ENCODE data around the gene COBLL1. TPM values are rescaled to one million over a fixed set of nuclear protein-coding genes. Genes with fewer than 3 reads are reported as not detected.

COBLL1 gene
- total and polyA plus RNA-seq, 2 of the 4 experiments (the other 2 are of a cell fraction), result 0.79 to 1.1 TPM

DNA sequence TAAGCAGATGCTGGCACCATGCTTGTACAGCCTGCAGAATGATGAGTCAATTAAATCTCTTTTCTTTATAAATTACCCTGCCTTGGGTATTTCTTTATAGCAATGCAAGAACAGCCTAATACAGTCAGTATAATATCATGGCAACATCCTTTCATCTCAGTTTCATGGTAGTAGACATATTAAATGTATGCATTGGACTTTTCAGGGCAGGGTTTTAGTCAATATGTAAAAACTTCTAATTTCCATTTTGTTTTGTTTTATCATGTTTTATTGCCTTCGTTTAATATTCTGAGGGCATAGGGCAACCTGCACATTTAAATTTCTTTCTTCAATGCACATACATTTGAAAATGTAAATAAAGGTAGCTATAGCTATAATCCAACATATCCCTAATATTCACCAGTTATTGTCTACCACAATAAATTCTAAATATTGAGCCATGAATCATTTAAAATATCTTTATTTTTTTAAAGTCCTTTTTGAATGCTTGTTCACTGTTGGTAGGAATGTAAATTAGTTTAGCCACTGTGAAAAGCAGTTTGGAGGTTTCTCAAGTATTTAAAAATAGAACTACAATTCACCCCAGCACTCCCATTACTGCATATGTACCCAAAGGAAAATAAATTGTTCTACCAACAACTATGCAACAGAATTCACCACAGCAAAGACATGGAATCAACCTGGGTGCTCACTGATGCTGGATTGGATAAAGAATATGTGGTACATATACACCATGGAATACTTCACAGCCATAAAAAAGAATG is 178.6 kb downstream of the COBLL1 start:
- no peak overlapping the region for H4K8ac ChIP-seq (ENCODE audit: low read depth in 2 of 2, low read length in 2 of 2)
- in situ Hi-C loops (cut with MboI; ENCODE audit: low sequenced_read_pairs) (no loop called here), intact Hi-C loops (cut with micrococcal nuclease) (no loop called here), dilution Hi-C loops (cut with HindIII; ENCODE audit: low sequenced_read_pairs, unreplicated experiment) (no loop called here)
- H3K4me3 ChIP-seq (ENCODE audit: insufficient read depth, low read depth, low read length), result no peak overlapping the region
- H3K23ac ChIP-seq (ENCODE audit: low read depth, low read length), result no peak overlapping the region
- no peaks in the 10 kb centered on the region for H3K9me3 ChIP-seq (ENCODE audit: control insufficient read depth, insufficient read depth, low read length)
- H2AK5ac ChIP-seq (ENCODE audit: low read depth, low read length), result no peak overlapping the region
- no peak overlapping the region for H3K14ac ChIP-seq (replicated peaks; ENCODE audit: low read depth, low read length)
- H4K20me1 ChIP-seq (ENCODE audit: insufficient read depth, low read length), result no peaks in the 10 kb centered on the region
- H3K4me2 ChIP-seq (ENCODE audit: low read depth, low read length), result no peak overlapping the region
- no peak overlapping the region for H2BK20ac ChIP-seq (ENCODE audit: low read depth, low read length)
- POLR2A ChIA-PET (ENCODE audit: unreplicated experiment), result no interaction called here
- no peak overlapping the region for H4K5ac ChIP-seq (ENCODE audit: low read depth, low read length)
- H2BK15ac ChIP-seq (ENCODE audit: low read depth, low read length), result no peak overlapping the region
- no TSS peak for BruUV-seq (replicated peaks)
- no peak overlapping the region for H3K4ac ChIP-seq (ENCODE audit: low read depth, low read length)
- H3K56ac ChIP-seq (ENCODE audit: extremely low read depth, insufficient read depth, low read length), result no peak overlapping the region
- H3K9me1 ChIP-seq (ENCODE audit: insufficient read depth, low read length), result no peaks in the 10 kb centered on the region
- ATAC-seq (ENCODE audit: low read depth) (no peak), DNase-seq (no peak)
- no peaks in the 10 kb centered on the region for H3K79me1 ChIP-seq (ENCODE audit: low read depth in 1 of 2, low read length in 2 of 2)
- no peak overlapping the region for H3K18ac ChIP-seq (ENCODE audit: low read depth, low read length)
- H3K9ac ChIP-seq (ENCODE audit: low read depth, low read length), result no peak overlapping the region
- H3K27ac ChIP-seq (ENCODE audit: insufficient read depth, low read length), result no peak overlapping the region
- H2AK9ac ChIP-seq (replicated peaks; ENCODE audit: low read depth, low read length, poor library complexity), result no peak overlapping the region
- H3K27me3 ChIP-seq (ENCODE audit: control insufficient read depth, insufficient read depth, low read length), result no peaks in the 10 kb centered on the region
- H3K4me1 ChIP-seq (ENCODE audit: control insufficient read depth, insufficient read depth, low read length), result no peaks in the 10 kb centered on the region
- no peak overlapping the region for H2AFZ ChIP-seq (replicated peaks; ENCODE audit: low read length, poor library complexity)
- H2BK120ac ChIP-seq (ENCODE audit: low read depth, low read length), result no peak overlapping the region
- TF ChIP-seq RAD21 (IDR thresholded peaks at IDR 0.05; ENCODE audit: low read length) (no peak), CEBPB (IDR thresholded peaks at IDR 0.05; ENCODE audit: low read depth, low read length) (no peak), CHD1 (IDR thresholded peaks at IDR 0.05; ENCODE audit: low read depth, low read length) (no peak), SMC3 (IDR thresholded peaks at IDR 0.05; ENCODE audit: low read depth, low read length) (no peak), FOS (IDR thresholded peaks at IDR 0.05; ENCODE audit: low read depth, low read length) (no peak), MAFK (IDR thresholded peaks at IDR 0.05; ENCODE audit: low read depth, low read length) (no peak)
- TF ChIP-seq, protein P1, sequence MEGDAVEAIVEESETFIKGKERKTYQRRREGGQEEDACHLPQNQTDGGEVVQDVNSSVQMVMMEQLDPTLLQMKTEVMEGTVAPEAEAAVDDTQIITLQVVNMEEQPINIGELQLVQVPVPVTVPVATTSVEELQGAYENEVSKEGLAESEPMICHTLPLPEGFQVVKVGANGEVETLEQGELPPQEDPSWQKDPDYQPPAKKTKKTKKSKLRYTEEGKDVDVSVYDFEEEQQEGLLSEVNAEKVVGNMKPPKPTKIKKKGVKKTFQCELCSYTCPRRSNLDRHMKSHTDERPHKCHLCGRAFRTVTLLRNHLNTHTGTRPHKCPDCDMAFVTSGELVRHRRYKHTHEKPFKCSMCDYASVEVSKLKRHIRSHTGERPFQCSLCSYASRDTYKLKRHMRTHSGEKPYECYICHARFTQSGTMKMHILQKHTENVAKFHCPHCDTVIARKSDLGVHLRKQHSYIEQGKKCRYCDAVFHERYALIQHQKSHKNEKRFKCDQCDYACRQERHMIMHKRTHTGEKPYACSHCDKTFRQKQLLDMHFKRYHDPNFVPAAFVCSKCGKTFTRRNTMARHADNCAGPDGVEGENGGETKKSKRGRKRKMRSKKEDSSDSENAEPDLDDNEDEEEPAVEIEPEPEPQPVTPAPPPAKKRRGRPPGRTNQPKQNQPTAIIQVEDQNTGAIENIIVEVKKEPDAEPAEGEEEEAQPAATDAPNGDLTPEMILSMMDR (conservative IDR thresholded peaks at IDR 0.05; ENCODE audit: low read depth, low read length), result no peak
- WGBS, 2 experiments (ENCODE audit: extremely low coverage in 2 of 2, insufficient read length in 1 of 2), result no CpG with 5 or more reads among the region's 1 CpG
- H4K91ac ChIP-seq (ENCODE audit: insufficient read depth, low read depth, low read length), result no peak overlapping the region
- H2BK5ac ChIP-seq (ENCODE audit: low read depth, low read length, poor library complexity, severe bottlenecking), result no peak overlapping the region
- CTCF ChIA-PET, result no interaction called here
- no peaks in the 10 kb centered on the region for H3K36me3 ChIP-seq (ENCODE audit: control insufficient read depth, insufficient read depth, low read length)
